ENCODE results near the gene DNMT3A. TPM values are rescaled to one million over a fixed set of nuclear protein-coding genes. Genes with fewer than 3 reads are reported as not detected.

The DNMT3A gene
- total RNA-seq, 4 donors from 2014 or later, result 11.3 to 29.5 (median 16.9) TPM

DNA sequence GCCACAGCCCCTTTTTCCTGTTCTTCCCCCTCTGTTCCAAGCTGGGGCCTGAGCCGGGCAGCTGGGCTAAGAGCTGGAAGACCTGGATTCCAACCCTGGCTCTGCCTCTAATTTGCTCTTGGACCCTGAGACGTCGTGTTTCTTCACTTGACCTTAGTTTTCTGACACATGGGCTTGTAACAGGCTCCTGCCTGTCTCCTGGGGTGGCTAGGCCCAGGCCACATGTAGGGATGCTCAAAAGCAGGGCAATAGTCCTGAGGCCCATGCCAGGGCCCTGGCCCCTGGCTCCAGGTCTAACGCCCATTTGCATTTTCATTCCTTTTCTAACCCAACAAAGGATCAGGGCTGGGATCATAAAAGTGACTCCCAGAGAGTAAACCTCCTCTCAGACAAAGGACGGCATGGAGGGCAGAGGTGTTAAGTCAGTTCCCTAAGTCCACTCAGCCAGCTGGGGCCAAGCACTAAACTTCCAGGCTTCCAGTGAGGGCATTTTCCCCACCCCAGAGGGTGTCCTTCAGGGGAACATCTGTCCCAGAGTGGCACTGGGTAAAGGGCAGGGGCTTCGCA lies 16.6 kb upstream of the DNMT3A start:
- 97% methylated on average over 5 of the region's 6 CpGs for WGBS
- TF ChIP-seq POLR2A (IDR thresholded peaks at IDR 0.05; ENCODE audit: low read depth) (no peak), POLR2AphosphoS5 (IDR thresholded peaks at IDR 0.05) (no peak)
- Histone ChIP-seq H3K36me3 (no peaks in the 10 kb centered on the region), H3K27me3 (peaks cover 0 to 15% (median 0%) of the 10 kb centered on the region in 4 donors), H3K4me3 (no peak overlapping the region), H3K4me1 (peaks cover 6 to 16% (median 15%) of the 10 kb centered on the region in 4 donors), H3K9me3 (no peaks in the 10 kb centered on the region), H3K27ac (replicated peaks in 1 of 4) (no peak overlapping the region)
- intact Hi-C loops (cut with DNase I), result no loop called here
- no peak for DNase-seq (ENCODE audit: extremely low spot score)

- WGBS, result 76% methylated on average over 4 of the region's 4 CpGs
- no peaks in the 10 kb centered on the region for H3K36me3 ChIP-seq
- no peak overlapping the region for H3K27ac ChIP-seq (replicated peaks in 1 of 4)
- H3K27me3 ChIP-seq, result peaks cover 0 to 13% (median 0%) of the 10 kb centered on the region in 4 donors
- no peak for TF ChIP-seq POLR2AphosphoS5 (IDR thresholded peaks at IDR 0.05)
- no peak for TF ChIP-seq POLR2A (IDR thresholded peaks at IDR 0.05; ENCODE audit: low read depth)
- no peak for TF ChIP-seq EP300 (IDR thresholded peaks at IDR 0.05)
- TF ChIP-seq CTCF (IDR thresholded peaks at IDR 0.05), result no peak
- H3K9me3 ChIP-seq, result no peaks in the 10 kb centered on the region
- no peaks in the 10 kb centered on the region for H3K4me1 ChIP-seq
- H3K4me3 ChIP-seq, result no peak overlapping the region
- intact Hi-C loops (cut with DNase I), result no loop called here
- no peak for DNase-seq (ENCODE audit: extremely low spot score)
These were observed 14.4 kb upstream of the DNMT3A start for GRCh38 chr2:25356088-25356487.

GRCh38 chr2:25355270-25355669 lies 13.5 kb upstream of the DNMT3A start:
- Histone ChIP-seq H3K27ac (replicated peaks in 1 of 4) (no peak overlapping the region), H3K4me3 (no peak overlapping the region), H3K27me3 (peaks cover 0 to 8% (median 0%) of the 10 kb centered on the region in 4 donors), H3K36me3 (no peaks in the 10 kb centered on the region), H3K4me1 (no peaks in the 10 kb centered on the region), H3K9me3 (no peaks in the 10 kb centered on the region)
- DNase-seq (ENCODE audit: extremely low spot score), result no peak
- TF ChIP-seq POLR2A (IDR thresholded peaks at IDR 0.05; ENCODE audit: low read depth) (no peak), EP300 (IDR thresholded peaks at IDR 0.05) (no peak), CTCF (IDR thresholded peaks at IDR 0.05) (no peak), POLR2AphosphoS5 (IDR thresholded peaks at IDR 0.05) (no peak)
- 88% methylated on average over 8 of the region's 8 CpGs for WGBS
- intact Hi-C loops (cut with DNase I), result no loop called here

DNA sequence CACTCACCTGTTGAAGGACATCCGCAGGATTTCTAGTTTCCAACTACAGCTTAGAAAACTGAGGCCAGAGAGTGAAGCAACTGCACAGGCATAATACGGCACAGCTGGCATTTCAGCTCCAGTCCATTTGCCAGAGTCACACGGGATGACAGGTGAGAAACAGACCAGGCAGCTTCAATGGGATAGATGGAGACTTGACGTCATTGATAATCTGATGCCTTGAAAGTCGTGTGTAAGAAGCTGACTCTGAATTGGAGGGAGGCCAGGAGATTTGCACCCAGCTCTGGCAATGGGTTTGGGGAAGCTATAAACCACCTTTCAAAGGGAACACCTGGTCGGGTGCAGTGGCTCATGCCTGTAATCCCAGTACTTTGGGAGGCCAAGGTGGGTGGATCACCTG lies 12.4 kb upstream of the DNMT3A start:
- Histone ChIP-seq H3K27me3 (peaks cover 0 to 3% (median 0%) of the 10 kb centered on the region in 4 donors), H3K9me3 (no peaks in the 10 kb centered on the region), H3K27ac (replicated peaks in 1 of 4) (no peak overlapping the region), H3K4me3 (no peak overlapping the region), H3K36me3 (no peaks in the 10 kb centered on the region), H3K4me1 (peaks cover 0 to 4% (median 0%) of the 10 kb centered on the region in 4 donors)
- no peak for DNase-seq (ENCODE audit: extremely low spot score)
- 87% methylated on average over 6 of the region's 6 CpGs for WGBS
- intact Hi-C loops (cut with DNase I), result no loop called here
- TF ChIP-seq POLR2AphosphoS5 (IDR thresholded peaks at IDR 0.05), result no peak
- no peak for TF ChIP-seq CTCF (IDR thresholded peaks at IDR 0.05)
- TF ChIP-seq EP300 (IDR thresholded peaks at IDR 0.05), result no peak
- no peak for TF ChIP-seq POLR2A (IDR thresholded peaks at IDR 0.05; ENCODE audit: low read depth)

DNA sequence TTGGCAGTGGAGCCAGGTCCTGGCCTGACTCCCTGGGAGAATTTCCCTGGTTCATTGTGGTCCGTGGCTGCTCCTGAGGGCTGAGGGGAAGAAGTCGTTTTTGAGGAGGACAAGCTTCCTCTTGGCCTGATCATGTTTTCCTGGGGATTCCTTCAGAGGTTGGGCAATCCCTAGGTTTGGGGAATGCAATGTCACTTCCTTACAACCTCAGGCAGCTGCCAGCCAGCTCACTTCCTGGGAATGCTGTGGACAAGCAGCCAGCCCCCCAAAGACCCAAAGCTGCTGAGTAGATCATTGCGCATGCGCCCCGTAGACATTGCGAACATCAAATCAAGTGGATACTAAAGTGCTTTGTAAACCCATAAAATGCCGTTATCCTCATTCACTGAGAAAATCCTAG lies 7.7 kb upstream of the DNMT3A start:
- H3K4me1 ChIP-seq, result peaks cover 0 to 18% (median 14%) of the 10 kb centered on the region in 4 donors
- H3K4me3 ChIP-seq, result no peak overlapping the region
- no peaks in the 10 kb centered on the region for H3K36me3 ChIP-seq
- no peaks in the 10 kb centered on the region for H3K9me3 ChIP-seq
- TF ChIP-seq CTCF (IDR thresholded peaks at IDR 0.05), result no peak
- no peak for TF ChIP-seq POLR2AphosphoS5 (IDR thresholded peaks at IDR 0.05)
- TF ChIP-seq EP300 (IDR thresholded peaks at IDR 0.05), result no peak
- TF ChIP-seq POLR2A (IDR thresholded peaks at IDR 0.05; ENCODE audit: low read depth), result no peak
- intact Hi-C loops (cut with DNase I), result no loop called here
- H3K27me3 ChIP-seq, result no peaks in the 10 kb centered on the region
- H3K27ac ChIP-seq (replicated peaks in 1 of 4), result no peak overlapping the region
- DNase-seq (ENCODE audit: extremely low spot score), result no peak
- 76% methylated on average over 7 of the region's 7 CpGs for WGBS
